HepG2 (cell line): Measurements from ENCODE around the gene DLG1. TPM values are rescaled to one million over a fixed set of nuclear protein-coding genes. Genes with fewer than 3 reads are reported as not detected.
A peak's percentile ranks its signal among the peaks of the same experiment; 100 is the strongest.

ENCODE experiments used
- HIVEP1 ChIP-seq: sonication (generic); formaldehyde crosslinking; IDR thresholded peaks from 2 replicates; pipeline ENCODE4 v1.4.0; 2020; ENCODE audit warnings: mild to moderate bottlenecking, missing genetic modification reagents
- MED8 ChIP-seq: sonication (generic); formaldehyde crosslinking; IDR thresholded peaks from 2 replicates; pipeline ENCODE4 v1.8.1; 2023; ENCODE audit warnings: mild to moderate bottlenecking, missing genetic modification reagents; ENCODE audit not compliant: insufficient replicate concordance
- PHB2 ChIP-seq: fragments of 450-650 bp; IDR thresholded peaks from 2 replicates; pipeline ENCODE4 v1.6.1; 2018; ENCODE audit not compliant: partially characterized antibody
- PHF8 ChIP-seq: sonication (generic); formaldehyde crosslinking; IDR thresholded peaks from 2 replicates; pipeline ENCODE4 v1.5.0; 2020; ENCODE audit warnings: missing genetic modification reagents
- POGK ChIP-seq: sonication (generic); formaldehyde crosslinking; conservative IDR thresholded peaks from 2 replicates; pipeline ENCODE4 v1.8.0; 2022; ENCODE audit warnings: mild to moderate bottlenecking, moderate library complexity, missing genetic modification reagents
- PRDM4 ChIP-seq: sonication (generic); formaldehyde crosslinking; IDR thresholded peaks from 2 replicates; pipeline ENCODE4 v1.9.0; 2021; ENCODE audit warnings: missing genetic modification reagents, borderline replicate concordance
- TBP ChIP-seq: sonication (generic); formaldehyde crosslinking; IDR thresholded peaks from 2 replicates; pipeline ENCODE4 v1.5.0; 2020; ENCODE audit warnings: missing genetic modification reagents
- ZNF564 ChIP-seq: sonication (generic); formaldehyde crosslinking; IDR thresholded peaks from 2 replicates; pipeline ENCODE4 v1.8.1; 2023; ENCODE audit warnings: mild to moderate bottlenecking, missing genetic modification reagents
- ZNF761 ChIP-seq: sonication (generic); formaldehyde crosslinking; conservative IDR thresholded peaks from 2 replicates; pipeline ENCODE4 v1.4.0; 2020; ENCODE audit warnings: mild to moderate bottlenecking, missing genetic modification reagents
- ZNF841 ChIP-seq: sonication (generic); formaldehyde crosslinking; IDR thresholded peaks from 2 replicates; pipeline ENCODE4 v1.8.1; 2023; ENCODE audit warnings: missing genetic modification reagents, borderline replicate concordance
- polyA plus RNA-seq, 8 experiments: library from polyadenylated mRNA; depleted of rRNA in 3 of 8; stranded (reverse) in 7 of 8; unstranded in 1 of 8; fragments of >200 nt; fragmentation: Illumina TruSeq in 4 of 8; extraction: Trizol in 4 of 8; gene quantifications; 2 replicates each; pipeline versions ENCODE4 v1.2.1 to v1.2.3, GENCODE V29; 2011 to 2016; ENCODE audit warnings: low read depth in 4 of 8, missing spikeins in 1 of 8, mixed read lengths in 1 of 8; ENCODE audit not compliant: insufficient read depth in 1 of 8
- total RNA-seq, 5 experiments: library from RNA; depleted of rRNA; stranded (reverse); fragments of >200 nt; fragmentation: Illumina TruSeq; extraction: Trizol; gene quantifications; 2 replicates each; pipeline ENCODE4 v1.2.3, GENCODE V29; 2016; ENCODE audit warnings: low read depth in 1 of 5
- TF ChIP-seq, protein P1 (sequence below): sonication (generic); formaldehyde crosslinking; IDR thresholded peaks from 2 replicates; pipeline ENCODE4 v1.4.0; 2020; ENCODE audit warnings: missing genetic modification reagents
- TF ChIP-seq, protein P2 (sequence below): sonication (generic); formaldehyde crosslinking; IDR thresholded peaks from 2 replicates; pipeline ENCODE4 v1.4.0; 2020; ENCODE audit warnings: mild to moderate bottlenecking, missing genetic modification reagents
- TF ChIP-seq, protein P3 (sequence below): sonication (generic); formaldehyde crosslinking; IDR thresholded peaks from 2 replicates; pipeline ENCODE4 v1.4.0; 2020; ENCODE audit warnings: mild to moderate bottlenecking, missing genetic modification reagents
- TF ChIP-seq, protein P4 (sequence below): IDR thresholded peaks from 2 replicates; pipeline ENCODE4 v1.6.1; 2016; ENCODE audit warnings: missing genetic modification reagents, missing compliant biosample characterization
- TF ChIP-seq, protein P5 (sequence below): sonication (generic); formaldehyde crosslinking; conservative IDR thresholded peaks from 2 replicates; pipeline ENCODE4 v1.4.0; 2020; ENCODE audit warnings: missing genetic modification reagents

DLG1 gene
- total and polyA plus RNA-seq, 2 of the 13 experiments (the other 11 are each of a cell fraction or from before 2014, with no cell fraction given) = 30.5 to 104 TPM

GRCh38 chr3:197028728-197029510 lies 269.5 kb downstream of the DLG1 start (continued):
- TF ChIP-seq, protein P1, sequence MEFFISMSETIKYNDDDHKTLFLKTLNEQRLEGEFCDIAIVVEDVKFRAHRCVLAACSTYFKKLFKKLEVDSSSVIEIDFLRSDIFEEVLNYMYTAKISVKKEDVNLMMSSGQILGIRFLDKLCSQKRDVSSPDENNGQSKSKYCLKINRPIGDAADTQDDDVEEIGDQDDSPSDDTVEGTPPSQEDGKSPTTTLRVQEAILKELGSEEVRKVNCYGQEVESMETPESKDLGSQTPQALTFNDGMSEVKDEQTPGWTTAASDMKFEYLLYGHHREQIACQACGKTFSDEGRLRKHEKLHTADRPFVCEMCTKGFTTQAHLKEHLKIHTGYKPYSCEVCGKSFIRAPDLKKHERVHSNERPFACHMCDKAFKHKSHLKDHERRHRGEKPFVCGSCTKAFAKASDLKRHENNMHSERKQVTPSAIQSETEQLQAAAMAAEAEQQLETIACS (CRISPR knock-in tag) = no peak
- TF ChIP-seq HIVEP1 (CRISPR knock-in tag) (peak; percentile 21; the same call in 1 of the 2 replicates), MED8 (CRISPR knock-in tag) (no peak), TBP (CRISPR knock-in tag) (no peak), PHF8 (no peak), POGK (CRISPR knock-in tag) (no peak), ZNF841 (CRISPR knock-in tag) (no peak), PRDM4 (CRISPR knock-in tag) (no peak), ZNF564 (CRISPR knock-in tag) (no peak), ZNF761 (CRISPR knock-in tag) (peak; percentile 64; the same call in 1 of the 2 replicates), PHB2 (no peak)
- TF ChIP-seq, protein P2, sequence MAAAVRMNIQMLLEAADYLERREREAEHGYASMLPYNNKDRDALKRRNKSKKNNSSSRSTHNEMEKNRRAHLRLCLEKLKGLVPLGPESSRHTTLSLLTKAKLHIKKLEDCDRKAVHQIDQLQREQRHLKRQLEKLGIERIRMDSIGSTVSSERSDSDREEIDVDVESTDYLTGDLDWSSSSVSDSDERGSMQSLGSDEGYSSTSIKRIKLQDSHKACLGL (CRISPR knock-in tag) = no peak; the same call in 1 of the 2 replicates
- TF ChIP-seq, protein P3, sequence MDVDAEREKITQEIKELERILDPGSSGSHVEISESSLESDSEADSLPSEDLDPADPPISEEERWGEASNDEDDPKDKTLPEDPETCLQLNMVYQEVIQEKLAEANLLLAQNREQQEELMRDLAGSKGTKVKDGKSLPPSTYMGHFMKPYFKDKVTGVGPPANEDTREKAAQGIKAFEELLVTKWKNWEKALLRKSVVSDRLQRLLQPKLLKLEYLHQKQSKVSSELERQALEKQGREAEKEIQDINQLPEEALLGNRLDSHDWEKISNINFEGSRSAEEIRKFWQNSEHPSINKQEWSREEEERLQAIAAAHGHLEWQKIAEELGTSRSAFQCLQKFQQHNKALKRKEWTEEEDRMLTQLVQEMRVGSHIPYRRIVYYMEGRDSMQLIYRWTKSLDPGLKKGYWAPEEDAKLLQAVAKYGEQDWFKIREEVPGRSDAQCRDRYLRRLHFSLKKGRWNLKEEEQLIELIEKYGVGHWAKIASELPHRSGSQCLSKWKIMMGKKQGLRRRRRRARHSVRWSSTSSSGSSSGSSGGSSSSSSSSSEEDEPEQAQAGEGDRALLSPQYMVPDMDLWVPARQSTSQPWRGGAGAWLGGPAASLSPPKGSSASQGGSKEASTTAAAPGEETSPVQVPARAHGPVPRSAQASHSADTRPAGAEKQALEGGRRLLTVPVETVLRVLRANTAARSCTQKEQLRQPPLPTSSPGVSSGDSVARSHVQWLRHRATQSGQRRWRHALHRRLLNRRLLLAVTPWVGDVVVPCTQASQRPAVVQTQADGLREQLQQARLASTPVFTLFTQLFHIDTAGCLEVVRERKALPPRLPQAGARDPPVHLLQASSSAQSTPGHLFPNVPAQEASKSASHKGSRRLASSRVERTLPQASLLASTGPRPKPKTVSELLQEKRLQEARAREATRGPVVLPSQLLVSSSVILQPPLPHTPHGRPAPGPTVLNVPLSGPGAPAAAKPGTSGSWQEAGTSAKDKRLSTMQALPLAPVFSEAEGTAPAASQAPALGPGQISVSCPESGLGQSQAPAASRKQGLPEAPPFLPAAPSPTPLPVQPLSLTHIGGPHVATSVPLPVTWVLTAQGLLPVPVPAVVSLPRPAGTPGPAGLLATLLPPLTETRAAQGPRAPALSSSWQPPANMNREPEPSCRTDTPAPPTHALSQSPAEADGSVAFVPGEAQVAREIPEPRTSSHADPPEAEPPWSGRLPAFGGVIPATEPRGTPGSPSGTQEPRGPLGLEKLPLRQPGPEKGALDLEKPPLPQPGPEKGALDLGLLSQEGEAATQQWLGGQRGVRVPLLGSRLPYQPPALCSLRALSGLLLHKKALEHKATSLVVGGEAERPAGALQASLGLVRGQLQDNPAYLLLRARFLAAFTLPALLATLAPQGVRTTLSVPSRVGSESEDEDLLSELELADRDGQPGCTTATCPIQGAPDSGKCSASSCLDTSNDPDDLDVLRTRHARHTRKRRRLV (CRISPR knock-in tag) = 0 out of 2 replicates have a peak, but pooled peaks have one; percentile 28
- TF ChIP-seq, protein P4, sequence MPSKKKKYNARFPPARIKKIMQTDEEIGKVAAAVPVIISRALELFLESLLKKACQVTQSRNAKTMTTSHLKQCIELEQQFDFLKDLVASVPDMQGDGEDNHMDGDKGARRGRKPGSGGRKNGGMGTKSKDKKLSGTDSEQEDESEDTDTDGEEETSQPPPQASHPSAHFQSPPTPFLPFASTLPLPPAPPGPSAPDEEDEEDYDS = no peak
- TF ChIP-seq, protein P5, sequence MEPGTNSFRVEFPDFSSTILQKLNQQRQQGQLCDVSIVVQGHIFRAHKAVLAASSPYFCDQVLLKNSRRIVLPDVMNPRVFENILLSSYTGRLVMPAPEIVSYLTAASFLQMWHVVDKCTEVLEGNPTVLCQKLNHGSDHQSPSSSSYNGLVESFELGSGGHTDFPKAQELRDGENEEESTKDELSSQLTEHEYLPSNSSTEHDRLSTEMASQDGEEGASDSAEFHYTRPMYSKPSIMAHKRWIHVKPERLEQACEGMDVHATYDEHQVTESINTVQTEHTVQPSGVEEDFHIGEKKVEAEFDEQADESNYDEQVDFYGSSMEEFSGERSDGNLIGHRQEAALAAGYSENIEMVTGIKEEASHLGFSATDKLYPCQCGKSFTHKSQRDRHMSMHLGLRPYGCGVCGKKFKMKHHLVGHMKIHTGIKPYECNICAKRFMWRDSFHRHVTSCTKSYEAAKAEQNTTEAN (CRISPR knock-in tag) = no peak
